A549 (cell line): ENCODE results near the gene GNG14. TPM values are rescaled to one million over a fixed set of nuclear protein-coding genes. Genes with fewer than 3 reads are reported as not detected.

Experiments
- CEBPB ChIP-seq, 2 experiments: fragments of >200 bp in 1 of 2; sonication (Bioruptor Twin) in 1 of 2; formaldehyde crosslinking in 1 of 2; IDR thresholded peaks; 2 replicates each; pipeline ENCODE4 v1.6.1; 2012 to 2016
- CHD2 ChIP-seq: fragments of 150-350 bp; IDR thresholded peaks from 2 replicates; pipeline ENCODE4 v1.6.1; 2014; ENCODE audit warnings: low read length; ENCODE audit not compliant: partially characterized antibody
- CHD4 ChIP-seq: fragments of 200-600 bp; sonication (generic); IDR thresholded peaks from 2 replicates; pipeline ENCODE4 v1.6.1; 2016; ENCODE audit warnings: antibody characterized with exemption, mild to moderate bottlenecking, borderline replicate concordance
- EHF ChIP-seq: fragments of 250-450 bp; sonication (Bioruptor Pico); IDR thresholded peaks from 2 replicates; pipeline ENCODE4 v1.5.0; 2020; ENCODE audit warnings: mild to moderate bottlenecking
- ELK1 ChIP-seq: fragments of 150-350 bp; IDR thresholded peaks from 2 replicates; pipeline ENCODE4 v1.6.1; 2014; ENCODE audit warnings: low read depth, mild to moderate bottlenecking, low read length
- EP300 ChIP-seq, 2 experiments: fragments of >200 bp; sonication (Bioruptor Twin); formaldehyde crosslinking; IDR thresholded peaks; 2 replicates in 1 of 2; 3 replicates in 1 of 2; pipeline ENCODE4 v1.6.1; 2016 to 2017
- ESRRA ChIP-seq: fragments of 150-350 bp; IDR thresholded peaks from 2 replicates; pipeline ENCODE4 v1.6.1; 2014; ENCODE audit warnings: mild to moderate bottlenecking, low read length, borderline replicate concordance
- GATA3 ChIP-seq: IDR thresholded peaks from 2 replicates; pipeline ENCODE4 v1.6.1; 2012; ENCODE audit warnings: borderline replicate concordance
- HEYL ChIP-seq: fragments of 250-450 bp; sonication (Bioruptor Pico); IDR thresholded peaks from 2 replicates; pipeline ENCODE4 v1.8.0; 2021; ENCODE audit warnings: mild to moderate bottlenecking, moderate library complexity
- HOXB5 ChIP-seq: fragments of 250-450 bp; sonication (Bioruptor Pico); IDR thresholded peaks from 2 replicates; pipeline ENCODE4 v1.5.0; 2020; ENCODE audit warnings: mild to moderate bottlenecking, moderate library complexity
- JUNB ChIP-seq: fragments of >200 bp; sonication (Bioruptor Twin); formaldehyde crosslinking; IDR thresholded peaks from 2 replicates; pipeline ENCODE4 v1.6.1; 2016
- KDM1A ChIP-seq: fragments of 200-600 bp; sonication (generic); IDR thresholded peaks from 2 replicates; pipeline ENCODE4 v1.6.1; 2016; ENCODE audit warnings: low read depth, mild to moderate bottlenecking
- KDM5A ChIP-seq: fragments of 200-600 bp; sonication (generic); IDR thresholded peaks from 2 replicates; pipeline ENCODE4 v1.6.1; 2016; ENCODE audit warnings: antibody characterized with exemption, mild to moderate bottlenecking
- MAFK ChIP-seq: fragments of 450-650 bp; IDR thresholded peaks from 2 replicates; pipeline ENCODE4 v1.6.1; 2014; ENCODE audit not compliant: partially characterized antibody
- MAZ ChIP-seq: fragments of 150-350 bp; IDR thresholded peaks from 2 replicates; pipeline ENCODE4 v1.6.1; 2014; ENCODE audit warnings: antibody characterized with exemption, low read depth, low read length, borderline replicate concordance
- MYC ChIP-seq: IDR thresholded peaks from 2 replicates; pipeline ENCODE4 v1.6.1; 2012; ENCODE audit warnings: mild to moderate bottlenecking, inconsistent platforms, low read length, improper control_type of control experiment, borderline replicate concordance
- NPAS2 ChIP-seq: fragments of 250-450 bp; sonication (Bioruptor Pico); IDR thresholded peaks from 2 replicates; pipeline ENCODE4 v1.8.0; 2022; ENCODE audit warnings: mild to moderate bottlenecking, moderate library complexity, borderline replicate concordance
- NR3C1 ChIP-seq: fragments of >200 bp; sonication (Bioruptor Twin); formaldehyde crosslinking; IDR thresholded peaks from 3 replicates; pipeline ENCODE4 v1.6.1; 2017
- RCOR1 ChIP-seq: fragments of 150-350 bp; IDR thresholded peaks from 2 replicates; pipeline ENCODE4 v1.6.1; 2014; ENCODE audit warnings: antibody characterized with exemption, low read length, low read depth
- USF2 ChIP-seq: fragments of 450-650 bp; IDR thresholded peaks from 2 replicates; pipeline ENCODE4 v1.6.1; 2014; ENCODE audit warnings: antibody characterized with exemption
- ZC3H11A ChIP-seq: fragments of 450-650 bp; IDR thresholded peaks from 2 replicates; pipeline ENCODE4 v1.6.1; 2014; ENCODE audit warnings: antibody characterized with exemption, mild to moderate bottlenecking
- ZFP36 ChIP-seq: fragments of 450-650 bp; IDR thresholded peaks from 2 replicates; pipeline ENCODE4 v1.6.1; 2014; ENCODE audit warnings: borderline replicate concordance; ENCODE audit not compliant: partially characterized antibody
- ZSCAN20 ChIP-seq: fragments of 250-450 bp; sonication (Bioruptor Pico); IDR thresholded peaks from 2 replicates; pipeline ENCODE4 v1.8.0; 2022; ENCODE audit warnings: mild to moderate bottlenecking, moderate library complexity
- polyA plus RNA-seq, 4 experiments: library from polyadenylated mRNA; depleted of rRNA in 3 of 4; stranded (reverse); fragments of >200 nt; fragmentation: RNase III in 1 of 4; extraction: RNeasy Plus Mini Kit Qiagen cat#74134 plus additional on column Dnase treatment in 1 of 4; gene quantifications; 2 replicates in 3 of 4; 3 replicates in 1 of 4; pipeline ENCODE4 v1.2.3, GENCODE V29; 2011 to 2017
- TF ChIP-seq, protein P1 (sequence below): IDR thresholded peaks from 2 replicates; pipeline ENCODE4 v1.6.1; 2012
- TF ChIP-seq, protein P2 (sequence below): IDR thresholded peaks from 2 replicates; pipeline ENCODE4 v1.6.1; 2012
- TF ChIP-seq, protein P3 (sequence below): fragments of >200 bp; sonication (Bioruptor Twin); formaldehyde crosslinking; IDR thresholded peaks from 3 replicates; pipeline ENCODE4 v1.6.1; 2016

GNG14 gene
- polyA plus RNA-seq, 2 of the 4 experiments (the other 2 are of a cell fraction): not detected

GRCh38 chr19:12681074-12681987 lies 6.5 kb upstream of the GNG14 start, which contains the start of gene DHPS (continued):
- TF ChIP-seq ELK1: no peak
- TF ChIP-seq, protein P1, sequence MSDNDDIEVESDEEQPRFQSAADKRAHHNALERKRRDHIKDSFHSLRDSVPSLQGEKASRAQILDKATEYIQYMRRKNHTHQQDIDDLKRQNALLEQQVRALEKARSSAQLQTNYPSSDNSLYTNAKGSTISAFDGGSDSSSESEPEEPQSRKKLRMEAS: peak; percentile 60
- TF ChIP-seq ZC3H11A: no peak
- peak; percentile 93 for TF ChIP-seq USF2
- TF ChIP-seq CEBPB (IDR thresholded peaks at IDR 0.05): peak in 1 of 2 experiments; percentile 80; a peak in 2 of 4 replicates
- TF ChIP-seq GATA3: no peak
- no peak for TF ChIP-seq ZFP36
- TF ChIP-seq KDM1A: no peak
- TF ChIP-seq HEYL (CRISPR knock-in tag): no peak
- TF ChIP-seq MAZ: no peak
- TF ChIP-seq HOXB5 (CRISPR knock-in tag): no peak
- TF ChIP-seq ESRRA: no peak
- TF ChIP-seq, protein P2, sequence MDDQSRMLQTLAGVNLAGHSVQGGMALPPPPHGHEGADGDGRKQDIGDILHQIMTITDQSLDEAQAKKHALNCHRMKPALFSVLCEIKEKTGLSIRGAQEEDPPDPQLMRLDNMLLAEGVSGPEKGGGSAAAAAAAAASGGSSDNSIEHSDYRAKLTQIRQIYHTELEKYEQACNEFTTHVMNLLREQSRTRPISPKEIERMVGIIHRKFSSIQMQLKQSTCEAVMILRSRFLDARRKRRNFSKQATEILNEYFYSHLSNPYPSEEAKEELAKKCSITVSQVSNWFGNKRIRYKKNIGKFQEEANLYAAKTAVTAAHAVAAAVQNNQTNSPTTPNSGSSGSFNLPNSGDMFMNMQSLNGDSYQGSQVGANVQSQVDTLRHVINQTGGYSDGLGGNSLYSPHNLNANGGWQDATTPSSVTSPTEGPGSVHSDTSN: no peak
- TF ChIP-seq EHF (CRISPR knock-in tag): no peak
- TF ChIP-seq NPAS2 (CRISPR knock-in tag): no peak
- TF ChIP-seq CHD2: no peak
- TF ChIP-seq ZSCAN20 (CRISPR knock-in tag): no peak
- TF ChIP-seq, protein P3, sequence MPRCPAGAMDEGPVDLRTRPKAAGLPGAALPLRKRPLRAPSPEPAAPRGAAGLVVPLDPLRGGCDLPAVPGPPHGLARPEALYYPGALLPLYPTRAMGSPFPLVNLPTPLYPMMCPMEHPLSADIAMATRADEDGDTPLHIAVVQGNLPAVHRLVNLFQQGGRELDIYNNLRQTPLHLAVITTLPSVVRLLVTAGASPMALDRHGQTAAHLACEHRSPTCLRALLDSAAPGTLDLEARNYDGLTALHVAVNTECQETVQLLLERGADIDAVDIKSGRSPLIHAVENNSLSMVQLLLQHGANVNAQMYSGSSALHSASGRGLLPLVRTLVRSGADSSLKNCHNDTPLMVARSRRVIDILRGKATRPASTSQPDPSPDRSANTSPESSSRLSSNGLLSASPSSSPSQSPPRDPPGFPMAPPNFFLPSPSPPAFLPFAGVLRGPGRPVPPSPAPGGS: 0 out of 3 replicates have a peak, but pooled peaks have one; percentile 24
- TF ChIP-seq RCOR1: no peak
- no peak for TF ChIP-seq CHD4
- no peak for TF ChIP-seq MAFK
- TF ChIP-seq JUNB: no peak
- TF ChIP-seq KDM5A: 0 out of 2 replicates have a peak, but pooled peaks have one; percentile 36
- no peak for TF ChIP-seq EP300 (IDR thresholded peaks at IDR 0.05)
- TF ChIP-seq MYC: no peak
- no peak for TF ChIP-seq NR3C1
- TF ChIP-seq, all 56 proteins: peak for 11
